ENCODE results near the gene METTL24.
"Not testable (repeated sequence)": the region's sequence is repeated elsewhere in the genome, so short reads cannot be mapped to it uniquely, and the experiment has no call there.

The METTL24 gene

GRCh38 chr6:110307368-110307767, 50.8 kb downstream of the METTL24 start:
- no peak for DNase-seq

GRCh38 chr6:110305832-110306231, 52.3 kb downstream of the METTL24 start:
- DNase-seq: not testable (repeated sequence)

GRCh38 chr6:110303692-110304091, 54.5 kb downstream of the METTL24 start:
- DNase-seq: not testable (repeated sequence)

- no peak for DNase-seq
These were observed 59.2 kb downstream of the METTL24 start for GRCh38 chr6:110298916-110299315.

- no peak for DNase-seq
These were observed 59.7 kb downstream of the METTL24 start for GRCh38 chr6:110298411-110298810.

- no peak for DNase-seq
These were observed 61.7 kb downstream of the METTL24 start for GRCh38 chr6:110296241-110297025.

- DNase-seq: no peak
These were observed 62.5 kb downstream of the METTL24 start for GRCh38 chr6:110295451-110296165.

- no peak for DNase-seq
These were observed 70.4 kb downstream of the METTL24 start for GRCh38 chr6:110287462-110288341.

GRCh38 chr6:110285306-110286060, 72.7 kb downstream of the METTL24 start:
- DNase-seq: no peak

- DNase-seq: no peak
These were observed 73.3 kb downstream of the METTL24 start for GRCh38 chr6:110284855-110285254.

GRCh38 chr6:110283657-110284056, 74.5 kb downstream of the METTL24 start:
- no peak for DNase-seq

- no peak for DNase-seq
These were observed 75.7 kb downstream of the METTL24 start for GRCh38 chr6:110282412-110282811.

- no peak for DNase-seq
These were observed 81.0 kb downstream of the METTL24 start for GRCh38 chr6:110277100-110277665.

GRCh38 chr6:110272781-110273180, 85.4 kb downstream of the METTL24 start:
- not testable (repeated sequence) for DNase-seq

GRCh38 chr6:110271732-110272022, 86.5 kb downstream of the METTL24 start:
- DNase-seq: no peak

GRCh38 chr6:110270165-110270564, 88.0 kb downstream of the METTL24 start:
- no peak for DNase-seq

- DNase-seq: no peak
These were observed 88.5 kb downstream of the METTL24 start for GRCh38 chr6:110269623-110270022.

GRCh38 chr6:110266996-110267395, 91.2 kb downstream of the METTL24 start:
- no peak for DNase-seq

GRCh38 chr6:110265273-110265672, 92.9 kb downstream of the METTL24 start:
- no peak for DNase-seq

GRCh38 chr6:110256366-110256765, 101.8 kb downstream of the METTL24 start:
- no peak for DNase-seq

- DNase-seq: no peak
These were observed 102.9 kb downstream of the METTL24 start for GRCh38 chr6:110255211-110255750.

GRCh38 chr6:110250838-110251237, 107.3 kb downstream of the METTL24 start:
- no peak for DNase-seq
